Osteocyte (in vitro differentiated cells): Measurements from ENCODE around the gene GJB2. TPM values are rescaled to one million over a fixed set of nuclear protein-coding genes. Genes with fewer than 3 reads are reported as not detected.
A peak's percentile ranks its signal among the peaks of the same experiment; 100 is the strongest.

Experiments used
- DNase-seq: peaks from one replicate; pipeline ENCODE4 v3.0.0; 2021; ENCODE audit warnings: mixed read lengths; ENCODE audit not compliant: unreplicated experiment; ENCODE audit errors: extremely low spot score
- H3K27ac Mint-ChIP-seq: one replicate; pipeline ENCODE4 v1.8.0; 2021; ENCODE audit warnings: mild to moderate bottlenecking, mixed read lengths; ENCODE audit not compliant: unreplicated experiment
- H3K27me3 Mint-ChIP-seq: one replicate; pipeline ENCODE4 v1.8.0; 2021; ENCODE audit warnings: mixed read lengths; ENCODE audit not compliant: unreplicated experiment
- H3K36me3 Mint-ChIP-seq: one replicate; pipeline ENCODE4 v1.8.0; 2021; ENCODE audit warnings: mixed read lengths; ENCODE audit not compliant: unreplicated experiment
- H3K4me1 Mint-ChIP-seq: one replicate; pipeline ENCODE4 v1.8.0; 2021; ENCODE audit warnings: mixed read lengths; ENCODE audit not compliant: unreplicated experiment
- H3K4me3 Mint-ChIP-seq: one replicate; pipeline ENCODE4 v1.8.0; 2021; ENCODE audit warnings: mild to moderate bottlenecking, moderate library complexity, mixed read lengths; ENCODE audit not compliant: unreplicated experiment
- H3K9me3 Mint-ChIP-seq: one replicate; pipeline ENCODE4 v1.8.0; 2021; ENCODE audit warnings: mixed read lengths; ENCODE audit not compliant: unreplicated experiment
- CTCF ChIP-seq: fragments of 200-600 bp; sonication (generic); IDR thresholded peaks from 2 replicates; pipeline ENCODE4 v1.5.0; 2021; ENCODE audit warnings: antibody characterized with exemption, mild to moderate bottlenecking, moderate library complexity
- total RNA-seq: library from RNA; stranded (reverse); gene quantifications from 2 replicates; pipeline ENCODE4 v1.2.1, GENCODE V29; 2021

Gene GJB2
- total RNA-seq, 1 donor from 2014 or later, result 0.27 TPM

- no peak for TF ChIP-seq CTCF
- Mint-ChIP-seq H3K27me3 (peaks cover 56% of the 10 kb centered on the region), H3K4me3 (no peak overlapping the region), H3K4me1 (no peaks in the 10 kb centered on the region), H3K27ac (no peak overlapping the region), H3K9me3 (no peaks in the 10 kb centered on the region), H3K36me3 (no peaks in the 10 kb centered on the region)
- DNase-seq, result peak; percentile 76
These were observed 47.2 kb downstream of the GJB2 start for GRCh38 chr13:20145521-20145920.

- TF ChIP-seq CTCF, result no peak
- Mint-ChIP-seq H3K4me3 (no peak overlapping the region), H3K4me1 (no peaks in the 10 kb centered on the region), H3K27me3 (peaks cover 51% of the 10 kb centered on the region), H3K27ac (no peak overlapping the region), H3K9me3 (no peaks in the 10 kb centered on the region), H3K36me3 (no peaks in the 10 kb centered on the region)
- DNase-seq, result peak; percentile 51
These were observed 48.4 kb downstream of the GJB2 start for GRCh38 chr13:20144141-20144850.

GRCh38 chr13:20142927-20143480, 49.7 kb downstream of the GJB2 start:
- peaks cover 48% of the 10 kb centered on the region for H3K27me3 Mint-ChIP-seq
- no peaks in the 10 kb centered on the region for H3K4me1 Mint-ChIP-seq
- no peak overlapping the region for H3K27ac Mint-ChIP-seq
- H3K9me3 Mint-ChIP-seq, result no peaks in the 10 kb centered on the region
- no peak overlapping the region for H3K4me3 Mint-ChIP-seq
- TF ChIP-seq CTCF, result no peak
- peak; percentile 79 for DNase-seq
- H3K36me3 Mint-ChIP-seq, result no peaks in the 10 kb centered on the region

GRCh38 chr13:20142023-20142926, 50.5 kb downstream of the GJB2 start:
- Mint-ChIP-seq H3K4me3 (no peak overlapping the region), H3K36me3 (no peaks in the 10 kb centered on the region), H3K27ac (no peak overlapping the region), H3K4me1 (no peaks in the 10 kb centered on the region), H3K27me3 (peaks cover 48% of the 10 kb centered on the region), H3K9me3 (no peaks in the 10 kb centered on the region)
- no peak for TF ChIP-seq CTCF
- DNase-seq, result peak; percentile 82
